A549 (cell line): ENCODE data around the gene SMARCA5.

Experiments used
- CTCF ChIP-seq: fragments of >200 bp; sonication (Bioruptor Twin); formaldehyde crosslinking; IDR thresholded peaks from 3 replicates; pipeline ENCODE4 v1.5.1; 2016
- MYC ChIP-seq: IDR thresholded peaks from 2 replicates; pipeline ENCODE4 v1.6.1; 2012; ENCODE audit warnings: mild to moderate bottlenecking, inconsistent platforms, low read length, improper control_type of control experiment, borderline replicate concordance
- POLR2A ChIP-seq: IDR thresholded peaks from 2 replicates; pipeline ENCODE4 v1.6.1; 2012; ENCODE audit warnings: mild to moderate bottlenecking, low read length
- SREBF2 ChIP-seq: fragments of 450-650 bp; IDR thresholded peaks from 2 replicates; pipeline ENCODE4 v1.6.1; 2014; ENCODE audit warnings: mild to moderate bottlenecking, moderate library complexity

- TF ChIP-seq POLR2A (no peak), CTCF (no peak), SREBF2 (no peak), MYC (no peak)
Measured at GRCh38 chr4:143575331-143575730, 61.8 kb downstream of the SMARCA5 start.
